LNCaP clone FGC (cell line): ENCODE measurements around the gene ARHGAP19.

Experiments
- DNase-seq: peaks from one replicate; pipeline ENCODE4 v3.0.0-alpha.2; 2011; ENCODE audit warnings: low read depth
- H3K4me3 ChIP-seq: 2 replicates; pipeline ENCODE4 v1.5.1; 2011; ENCODE audit warnings: mild to moderate bottlenecking, low read depth, low read length, control low read depth
- TF ChIP-seq, protein P1 (sequence below): IDR thresholded peaks from 2 replicates; pipeline ENCODE4 v1.5.1; 2012; ENCODE audit warnings: mild to moderate bottlenecking; ENCODE audit not compliant: control insufficient read depth, insufficient read depth; ENCODE audit errors: extremely low read depth

The ARHGAP19 gene

DNA sequence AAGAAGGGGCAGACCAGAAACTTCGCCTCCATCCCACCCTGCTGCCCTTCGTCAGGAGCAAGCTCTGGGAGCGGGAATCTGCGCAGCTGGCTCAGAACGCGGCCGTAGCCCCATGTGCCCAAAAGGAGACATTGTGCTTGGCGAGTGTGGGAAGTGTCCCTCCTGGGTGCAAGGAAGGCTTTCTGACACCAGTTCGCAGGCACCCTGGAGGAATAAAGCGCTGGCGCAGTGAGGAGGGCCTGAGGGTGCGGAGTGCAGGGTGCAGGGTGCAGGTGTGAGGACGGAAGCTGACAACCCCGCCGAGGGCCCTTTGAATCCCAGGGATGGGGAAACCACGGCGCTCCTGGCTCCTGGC is 107.5 kb downstream of the ARHGAP19 start:
- no peak for DNase-seq
- peak overlapping the region; percentile 37; the same call in 1 of the 2 replicates for H3K4me3 ChIP-seq
- TF ChIP-seq, protein P1, sequence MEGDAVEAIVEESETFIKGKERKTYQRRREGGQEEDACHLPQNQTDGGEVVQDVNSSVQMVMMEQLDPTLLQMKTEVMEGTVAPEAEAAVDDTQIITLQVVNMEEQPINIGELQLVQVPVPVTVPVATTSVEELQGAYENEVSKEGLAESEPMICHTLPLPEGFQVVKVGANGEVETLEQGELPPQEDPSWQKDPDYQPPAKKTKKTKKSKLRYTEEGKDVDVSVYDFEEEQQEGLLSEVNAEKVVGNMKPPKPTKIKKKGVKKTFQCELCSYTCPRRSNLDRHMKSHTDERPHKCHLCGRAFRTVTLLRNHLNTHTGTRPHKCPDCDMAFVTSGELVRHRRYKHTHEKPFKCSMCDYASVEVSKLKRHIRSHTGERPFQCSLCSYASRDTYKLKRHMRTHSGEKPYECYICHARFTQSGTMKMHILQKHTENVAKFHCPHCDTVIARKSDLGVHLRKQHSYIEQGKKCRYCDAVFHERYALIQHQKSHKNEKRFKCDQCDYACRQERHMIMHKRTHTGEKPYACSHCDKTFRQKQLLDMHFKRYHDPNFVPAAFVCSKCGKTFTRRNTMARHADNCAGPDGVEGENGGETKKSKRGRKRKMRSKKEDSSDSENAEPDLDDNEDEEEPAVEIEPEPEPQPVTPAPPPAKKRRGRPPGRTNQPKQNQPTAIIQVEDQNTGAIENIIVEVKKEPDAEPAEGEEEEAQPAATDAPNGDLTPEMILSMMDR: no peak

GRCh38 chr10:97183314-97183713 is 109.1 kb downstream of the ARHGAP19 start:
- TF ChIP-seq, protein P1: no peak
- H3K4me3 ChIP-seq: no peak overlapping the region
- no peak for DNase-seq

DNA sequence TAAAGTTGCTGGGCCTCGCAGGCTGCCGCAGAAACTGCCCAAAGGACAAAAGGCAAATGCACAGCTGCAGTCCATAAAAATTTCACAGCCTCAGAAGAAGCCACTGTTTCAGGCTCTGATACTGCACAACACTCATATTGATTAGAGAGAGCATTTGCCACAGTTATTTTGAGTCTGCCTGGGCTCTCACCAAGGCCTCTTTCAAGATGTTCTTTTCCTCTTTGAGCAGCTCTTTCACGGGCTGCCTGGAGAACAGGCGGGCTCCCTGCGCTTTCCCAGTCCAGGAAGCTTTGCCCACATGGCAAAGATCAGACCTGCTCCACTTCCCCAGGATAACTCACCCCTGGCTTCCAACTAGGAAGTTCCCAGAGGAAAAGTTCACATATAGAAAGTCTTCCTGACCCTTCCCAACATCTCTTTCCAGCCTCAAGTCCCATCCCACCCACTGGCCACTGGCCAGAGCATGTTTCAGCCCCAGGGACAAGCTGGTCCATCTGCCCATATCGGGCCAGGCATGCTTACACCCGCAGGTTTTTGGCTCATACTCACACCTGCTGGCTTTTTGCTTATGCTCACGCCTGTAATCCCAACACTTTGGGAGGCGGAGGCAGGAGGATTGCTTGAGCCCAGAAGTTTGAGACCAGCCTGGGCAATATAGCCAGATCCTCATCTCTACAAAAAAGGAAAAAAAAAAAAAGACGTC is 110.0 kb downstream of the ARHGAP19 start:
- no peak overlapping the region for H3K4me3 ChIP-seq
- DNase-seq: no peak
- TF ChIP-seq, protein P1: no peak

DNA sequence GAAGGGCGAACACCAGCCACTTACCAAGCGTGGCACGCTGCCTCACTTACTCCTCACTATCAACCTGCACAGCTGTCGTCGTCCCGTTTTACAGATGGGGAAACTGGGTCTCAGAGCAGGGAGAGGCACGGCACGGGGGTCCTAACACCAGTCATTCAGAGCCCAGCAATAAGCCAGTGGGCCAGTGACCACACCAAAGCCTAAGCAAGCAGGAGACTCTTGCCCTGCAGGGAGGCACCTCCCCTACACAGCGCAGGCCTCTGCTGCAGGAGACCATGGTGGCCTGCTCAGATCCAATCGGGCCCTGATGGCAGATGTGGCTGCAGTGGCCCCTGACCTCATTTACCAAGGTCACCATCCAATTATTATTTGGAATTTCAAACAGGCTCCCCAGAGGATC is 111.5 kb downstream of the ARHGAP19 start:
- TF ChIP-seq, protein P1: no peak
- no peak overlapping the region for H3K4me3 ChIP-seq
- no peak for DNase-seq

DNA sequence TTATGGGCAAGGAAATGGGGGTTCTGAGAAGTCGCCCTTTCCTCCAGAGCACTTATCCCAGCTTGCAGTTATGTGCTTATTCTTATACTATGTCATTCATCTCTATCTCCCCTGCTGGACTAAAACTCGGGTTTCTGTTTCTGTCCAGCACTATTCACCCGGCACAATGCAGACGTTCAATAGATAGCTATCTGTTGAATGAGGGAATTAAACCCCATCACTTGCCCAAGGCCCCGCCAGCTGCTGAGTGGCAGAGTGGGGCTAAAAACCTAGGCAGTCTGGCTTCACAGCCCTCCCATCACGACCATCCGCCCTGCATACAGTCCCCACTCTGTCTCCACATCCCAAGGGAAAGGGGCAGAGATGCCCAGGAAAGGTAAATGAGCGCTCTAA is 112.1 kb downstream of the ARHGAP19 start:
- H3K4me3 ChIP-seq: no peak overlapping the region
- no peak for DNase-seq
- TF ChIP-seq, protein P1: no peak

- no peak overlapping the region for H3K4me3 ChIP-seq
- TF ChIP-seq, protein P1: no peak
These were observed 112.6 kb downstream of the ARHGAP19 start for GRCh38 chr10:97179731-97180362.

More at GRCh38 chr10:97179731-97180362, 112.6 kb downstream of the ARHGAP19 start:
- DNase-seq: no peak
